Central memory CD4-positive, alpha-beta T cell (primary cell): ENCODE results near the gene GDAP2.
"Not testable (repeated sequence)": the region's sequence is repeated elsewhere in the genome, so short reads cannot be mapped to it uniquely, and the experiment has no call there.

Source experiments
- DNase-seq: peaks from one replicate; pipeline ENCODE4 v3.0.0; 2022

The GDAP2 gene

GRCh38 chr1:117899801-117900200, 29.6 kb downstream of the GDAP2 start:
- DNase-seq = no peak

DNA sequence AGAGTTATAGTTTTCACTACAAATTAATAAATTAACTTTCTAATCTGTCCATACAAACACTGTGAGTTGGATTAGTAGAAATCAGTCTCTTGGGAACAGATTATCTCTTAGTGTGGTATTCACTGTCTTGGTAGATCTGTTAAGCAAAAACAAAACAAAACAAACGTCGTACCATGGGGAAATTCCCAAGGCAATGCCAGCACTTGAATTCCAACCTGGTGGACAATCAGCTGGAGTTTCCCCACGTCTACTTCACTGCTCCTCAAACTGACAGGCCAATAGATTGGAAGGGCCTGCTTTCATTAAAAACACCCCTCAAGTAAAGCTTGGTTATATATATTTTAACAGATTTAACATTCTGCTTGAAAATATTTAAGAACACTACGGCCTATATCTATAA, 31.9 kb downstream of the GDAP2 start:
- no peak for DNase-seq

DNA sequence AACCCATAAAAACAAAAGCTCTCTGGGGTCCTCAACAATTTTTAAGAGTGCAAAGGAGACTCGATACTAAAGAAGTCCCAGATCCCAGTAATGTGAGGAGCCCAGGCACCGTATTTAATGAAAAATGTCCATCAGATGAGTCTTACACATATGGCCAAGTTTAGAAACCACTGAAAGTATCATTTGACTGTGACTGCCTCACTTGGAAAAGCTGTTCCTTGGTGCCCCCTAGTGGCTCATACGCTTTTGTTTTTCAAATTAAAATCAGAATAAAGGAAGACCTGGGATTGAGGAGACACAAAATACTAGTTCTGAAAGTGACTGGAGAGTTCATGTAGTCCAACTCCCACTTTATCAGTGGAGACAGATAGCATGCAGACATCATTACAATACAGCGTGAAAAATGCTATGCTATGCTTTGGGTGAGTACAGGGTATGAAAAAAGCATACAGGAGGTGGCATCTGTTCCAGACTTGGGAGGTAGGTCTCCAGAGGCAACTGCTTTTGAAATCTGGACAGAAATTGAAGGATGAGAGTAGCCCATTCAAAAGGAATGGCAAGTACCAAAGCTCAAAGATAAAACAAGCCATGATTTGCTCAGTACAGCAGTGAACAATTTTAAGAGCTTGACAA, 33.8 kb downstream of the GDAP2 start:
- peak; percentile 35 for DNase-seq

- DNase-seq = no peak
Observed at GRCh38 chr1:117894078-117894477, 35.3 kb downstream of the GDAP2 start.

DNA sequence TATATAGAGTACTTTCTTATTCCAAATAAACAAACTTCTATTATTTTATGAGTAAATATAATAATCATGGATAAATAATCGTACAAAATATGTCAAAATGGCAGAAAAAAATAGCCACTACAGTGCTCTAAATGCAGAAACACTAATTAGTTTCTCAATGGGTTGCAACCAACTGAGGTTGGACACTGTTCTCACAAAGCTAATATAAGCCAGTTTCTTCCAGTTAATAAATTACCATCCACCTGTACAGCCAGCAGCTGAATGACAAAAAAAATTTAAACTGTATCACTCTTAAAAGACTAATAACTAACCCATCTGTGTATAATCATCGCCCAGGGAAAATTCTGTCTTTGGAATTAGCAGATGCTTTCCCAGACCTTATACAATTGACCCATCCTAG, 36.9 kb downstream of the GDAP2 start:
- DNase-seq = no peak

- DNase-seq = no peak
Observed at GRCh38 chr1:117890452-117890851, 39.0 kb downstream of the GDAP2 start.

DNA sequence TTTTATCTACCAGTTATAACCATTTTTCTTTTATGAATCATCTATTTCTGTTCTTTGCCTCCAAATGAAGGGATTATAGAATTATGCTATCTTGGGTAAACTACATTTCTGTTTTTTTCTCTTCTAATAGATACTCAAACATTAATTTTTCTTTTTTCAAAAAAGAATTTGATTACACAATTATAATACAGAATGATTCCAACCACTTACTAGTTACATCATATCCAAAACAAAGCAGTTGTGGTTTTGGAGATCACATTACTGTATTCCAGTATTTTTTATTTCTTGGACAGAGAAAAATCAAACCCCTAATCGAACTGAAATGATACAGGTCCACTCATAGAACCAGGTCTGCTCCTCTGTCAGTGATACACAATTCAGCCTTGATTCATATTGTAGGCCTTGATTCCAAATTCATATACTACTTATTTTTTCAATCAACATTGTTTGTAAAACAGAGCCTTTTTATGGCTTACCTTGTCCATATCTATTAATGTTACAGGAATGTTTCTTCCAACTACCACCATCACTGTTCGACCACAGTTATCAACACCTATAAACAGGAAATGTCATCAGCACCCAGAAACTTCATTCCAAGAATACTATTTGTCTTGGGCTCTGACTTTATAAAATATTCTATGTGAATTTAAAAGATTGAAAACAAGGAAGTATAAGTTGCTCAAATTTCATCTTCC, 43.2 kb downstream of the GDAP2 start:
- DNase-seq = no peak

DNA sequence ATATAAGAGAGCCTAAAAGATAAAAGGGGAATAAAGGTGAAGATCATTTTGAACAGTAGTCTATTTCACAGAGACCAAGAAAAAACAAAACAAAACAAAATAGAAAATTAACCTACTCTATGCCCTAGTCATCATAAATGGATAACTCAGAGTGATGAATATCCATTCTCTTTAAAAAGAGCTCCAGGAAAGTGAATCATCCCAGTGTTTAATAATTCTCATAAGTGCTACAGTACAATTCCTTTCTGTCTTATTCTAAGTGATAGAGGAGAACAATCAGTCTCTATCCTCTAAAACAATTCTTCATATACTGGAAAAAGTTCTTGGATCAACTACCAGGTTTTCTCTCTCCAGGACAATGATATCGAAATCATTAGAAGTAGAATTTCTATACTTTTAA, 45.8 kb downstream of the GDAP2 start:
- no peak for DNase-seq

GRCh38 chr1:117879284-117879683, 50.1 kb downstream of the GDAP2 start:
- no peak for DNase-seq

GRCh38 chr1:117877823-117878222, 51.6 kb downstream of the GDAP2 start:
- no peak for DNase-seq

- no peak for DNase-seq
Observed at GRCh38 chr1:117871013-117871412, 58.4 kb downstream of the GDAP2 start.

DNA sequence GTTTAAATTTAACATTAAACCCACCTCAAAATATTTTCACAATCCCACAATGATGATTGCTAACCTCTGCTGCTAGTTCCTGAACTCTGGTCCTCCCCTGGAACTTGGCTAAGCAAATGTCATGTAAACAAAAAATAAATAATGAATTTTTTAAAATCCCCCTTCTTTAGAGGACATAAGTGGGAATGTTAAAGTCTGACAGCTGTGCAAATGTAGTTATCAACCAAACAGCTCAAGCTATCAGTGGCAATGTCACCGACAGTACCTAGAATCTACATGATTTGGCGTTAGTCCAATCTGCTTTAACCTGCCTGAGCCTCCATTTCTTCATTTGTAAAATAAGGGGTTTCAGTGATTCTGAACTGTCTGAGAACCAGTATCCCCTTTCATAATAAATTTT, 67.7 kb downstream of the GDAP2 start:
- no peak for DNase-seq

- DNase-seq = no peak
Observed at GRCh38 chr1:117860896-117861610, 68.4 kb downstream of the GDAP2 start.

- DNase-seq = no peak
Observed at GRCh38 chr1:117859901-117860300, 69.5 kb downstream of the GDAP2 start.

- DNase-seq = no peak
Observed at GRCh38 chr1:117857418-117857817, 72.0 kb downstream of the GDAP2 start.

DNA sequence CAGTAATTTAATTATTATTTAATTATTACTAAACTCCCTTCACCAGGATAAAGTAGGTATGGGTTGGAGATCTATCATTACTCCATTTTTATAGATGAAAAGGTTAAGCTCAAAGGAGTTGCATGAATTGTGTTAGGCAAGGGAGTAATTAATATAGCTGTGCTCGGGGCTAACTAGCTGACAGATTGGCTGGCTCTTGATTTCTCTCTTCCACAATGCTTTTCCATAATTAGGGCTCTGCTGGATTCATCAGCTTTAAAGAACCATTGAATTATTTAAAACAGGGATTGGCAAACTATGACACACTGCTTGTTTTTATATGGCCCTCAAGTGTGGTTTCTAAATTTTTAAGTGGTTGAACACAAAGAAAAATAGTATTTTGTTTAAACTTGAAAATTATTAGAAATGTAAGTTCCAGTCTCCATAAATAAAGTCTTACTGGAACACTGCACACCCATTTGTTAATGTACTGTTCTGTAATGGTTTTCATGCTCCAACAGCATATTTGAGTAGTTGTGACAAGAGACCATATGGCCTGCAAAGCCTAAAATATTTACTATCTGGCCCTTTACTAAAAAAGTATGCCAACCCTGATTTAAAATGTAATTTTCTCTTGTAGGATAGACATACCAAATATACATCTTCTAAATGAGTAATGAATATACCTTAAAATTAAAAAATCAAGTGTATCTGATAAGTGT, 76.4 kb downstream of the GDAP2 start:
- DNase-seq = no peak

DNA sequence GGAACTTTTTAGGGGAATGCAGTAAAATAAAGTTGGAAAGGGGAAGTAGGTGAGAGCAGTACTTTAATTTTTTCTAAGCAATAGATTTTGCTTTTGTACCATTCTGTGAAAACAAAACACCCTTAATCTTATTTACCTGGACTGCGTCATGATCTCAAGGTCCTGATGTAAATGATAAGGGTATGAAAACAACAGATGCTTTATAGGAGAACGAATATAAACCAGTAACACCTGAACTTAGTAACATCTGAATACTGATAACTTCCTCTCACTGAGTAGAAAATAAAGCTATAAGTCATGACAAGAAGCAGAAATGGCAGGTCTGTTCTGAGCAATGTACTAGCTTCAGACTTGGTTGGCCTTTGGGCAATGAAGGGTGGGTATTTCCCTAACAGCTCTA, 77.7 kb downstream of the GDAP2 start:
- no peak for DNase-seq

GRCh38 chr1:117846674-117847425, 82.6 kb downstream of the GDAP2 start:
- no peak for DNase-seq

DNA sequence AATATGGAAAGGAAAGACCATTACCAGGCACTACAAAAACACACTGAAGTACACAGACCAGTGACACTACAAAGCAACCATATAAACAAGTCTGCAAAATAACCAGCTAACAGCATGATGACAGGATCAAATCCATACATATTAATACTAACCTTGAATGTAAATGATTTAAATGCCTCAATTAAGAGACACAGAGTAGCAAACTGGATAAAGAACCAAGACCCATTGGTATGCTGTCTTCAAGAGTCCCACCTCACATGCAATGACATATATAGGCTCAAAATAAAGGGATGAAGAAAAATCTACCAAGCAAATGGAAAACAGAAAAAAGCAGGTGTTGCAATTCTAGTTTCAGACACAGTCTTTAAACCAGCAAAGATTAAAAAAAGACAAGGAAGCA, 84.9 kb downstream of the GDAP2 start:
- DNase-seq = not testable (repeated sequence)

DNA sequence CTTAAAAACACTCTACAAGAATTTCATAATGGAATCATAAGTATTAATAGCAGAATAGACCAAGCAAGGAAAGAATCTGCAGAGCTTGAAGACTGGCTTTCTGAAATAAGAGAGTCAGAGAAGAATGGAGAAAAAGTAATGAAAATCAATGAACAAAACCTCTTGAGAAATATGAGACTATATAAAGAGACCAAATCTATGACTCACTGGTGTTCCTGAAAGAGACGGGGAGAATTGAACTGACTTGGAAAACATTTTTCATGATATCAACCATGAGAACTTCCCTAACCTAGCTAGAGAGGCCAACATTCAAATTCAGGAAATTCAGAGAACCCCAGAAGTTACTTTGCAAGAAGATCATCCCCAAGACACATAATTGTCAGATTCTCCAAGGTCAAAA, 85.6 kb downstream of the GDAP2 start:
- DNase-seq = no peak

- no peak for DNase-seq
Observed at GRCh38 chr1:117842408-117843170, 86.8 kb downstream of the GDAP2 start.

DNA sequence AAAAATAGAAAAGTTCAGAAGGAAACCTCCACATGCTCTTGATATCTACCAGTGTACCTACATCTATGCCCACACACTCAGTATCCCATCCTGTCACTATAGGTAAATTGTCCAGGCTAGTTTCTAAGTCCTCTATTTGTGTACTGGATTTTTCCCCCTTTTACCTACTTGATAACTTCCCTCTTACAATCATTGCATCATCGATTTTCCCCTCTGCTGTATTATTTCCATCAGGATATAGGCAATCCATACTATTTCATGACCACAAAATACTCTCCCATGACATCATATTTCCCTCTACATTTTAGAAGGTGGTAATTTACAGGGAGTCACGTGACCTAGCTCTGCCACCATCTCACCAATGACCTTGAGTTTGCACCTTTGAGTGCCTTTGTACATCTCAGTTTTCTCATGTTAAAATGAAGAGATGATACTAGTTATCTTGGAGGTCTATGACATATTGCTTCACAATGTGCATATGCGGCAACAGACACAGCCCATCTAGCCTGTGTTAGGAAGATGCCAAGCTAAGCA, 88.2 kb downstream of the GDAP2 start:
- DNase-seq = no peak
